Brain microvascular endothelial cell (primary cell): Measurements from ENCODE around the gene EXOC4.
"Not testable (repeated sequence)": the region's sequence is repeated elsewhere in the genome, so short reads cannot be mapped to it uniquely, and the experiment has no call there.

Experiments used
- DNase-seq: peaks from one replicate; pipeline ENCODE4 v3.0.0-alpha.2; 2020
- H3K27ac ChIP-seq: fragments of 250-450 bp; sonication (Bioruptor Pico); 2 replicates; pipeline ENCODE4 v1.5.1; 2020; ENCODE audit warnings: mild to moderate bottlenecking, moderate library complexity
- H3K27me3 ChIP-seq: fragments of 250-450 bp; sonication (Bioruptor Pico); replicated peaks from 2 replicates; pipeline ENCODE4 v1.5.1; 2020; ENCODE audit warnings: mild to moderate bottlenecking
- H3K36me3 ChIP-seq: fragments of 250-450 bp; sonication (Bioruptor Pico); replicated peaks from 2 replicates; pipeline ENCODE4 v1.5.1; 2020; ENCODE audit warnings: mild to moderate bottlenecking
- H3K4me3 ChIP-seq: 2 replicates; pipeline ENCODE4 v1.5.1; 2011; ENCODE audit warnings: low read depth, mild to moderate bottlenecking, control low read depth, low read length, moderate library complexity
- in situ Hi-C: cut with HindIII; loops from 2 replicates; pipeline ENCODE4 v1.10.0; 2017; ENCODE audit warnings: low sequenced_read_pairs, low pct_ligation_motif_present
- TF ChIP-seq, protein P1 (sequence below): IDR thresholded peaks from 2 replicates; pipeline ENCODE4 v1.5.1; 2011; ENCODE audit warnings: low read depth, mild to moderate bottlenecking, moderate library complexity, low read length, control low read depth, inconsistent platforms; ENCODE audit errors: missing control alignments

The EXOC4 gene

DNA sequence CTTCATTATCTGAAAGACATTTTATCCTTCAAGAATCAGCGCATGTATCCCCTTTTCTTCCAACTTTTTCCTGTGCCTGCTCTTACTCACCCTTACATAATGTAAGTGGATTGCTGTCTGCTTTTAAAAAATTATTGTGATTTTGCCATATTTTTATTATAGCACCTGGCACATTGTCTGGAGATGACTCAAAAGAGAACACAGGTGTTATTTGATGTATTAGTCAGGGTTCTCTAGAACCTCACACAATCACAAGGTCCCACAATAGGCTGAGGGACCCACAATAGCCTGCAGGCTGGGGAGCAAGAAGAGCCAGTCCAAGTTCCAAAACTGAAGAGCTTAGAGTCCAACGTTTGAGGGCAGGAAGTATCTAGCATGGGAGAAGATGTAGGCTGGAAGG, 390.0 kb downstream of the EXOC4 start:
- DNase-seq = no peak
- in situ Hi-C loops = no loop called here
- TF ChIP-seq, protein P1, sequence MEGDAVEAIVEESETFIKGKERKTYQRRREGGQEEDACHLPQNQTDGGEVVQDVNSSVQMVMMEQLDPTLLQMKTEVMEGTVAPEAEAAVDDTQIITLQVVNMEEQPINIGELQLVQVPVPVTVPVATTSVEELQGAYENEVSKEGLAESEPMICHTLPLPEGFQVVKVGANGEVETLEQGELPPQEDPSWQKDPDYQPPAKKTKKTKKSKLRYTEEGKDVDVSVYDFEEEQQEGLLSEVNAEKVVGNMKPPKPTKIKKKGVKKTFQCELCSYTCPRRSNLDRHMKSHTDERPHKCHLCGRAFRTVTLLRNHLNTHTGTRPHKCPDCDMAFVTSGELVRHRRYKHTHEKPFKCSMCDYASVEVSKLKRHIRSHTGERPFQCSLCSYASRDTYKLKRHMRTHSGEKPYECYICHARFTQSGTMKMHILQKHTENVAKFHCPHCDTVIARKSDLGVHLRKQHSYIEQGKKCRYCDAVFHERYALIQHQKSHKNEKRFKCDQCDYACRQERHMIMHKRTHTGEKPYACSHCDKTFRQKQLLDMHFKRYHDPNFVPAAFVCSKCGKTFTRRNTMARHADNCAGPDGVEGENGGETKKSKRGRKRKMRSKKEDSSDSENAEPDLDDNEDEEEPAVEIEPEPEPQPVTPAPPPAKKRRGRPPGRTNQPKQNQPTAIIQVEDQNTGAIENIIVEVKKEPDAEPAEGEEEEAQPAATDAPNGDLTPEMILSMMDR = no peak

DNA sequence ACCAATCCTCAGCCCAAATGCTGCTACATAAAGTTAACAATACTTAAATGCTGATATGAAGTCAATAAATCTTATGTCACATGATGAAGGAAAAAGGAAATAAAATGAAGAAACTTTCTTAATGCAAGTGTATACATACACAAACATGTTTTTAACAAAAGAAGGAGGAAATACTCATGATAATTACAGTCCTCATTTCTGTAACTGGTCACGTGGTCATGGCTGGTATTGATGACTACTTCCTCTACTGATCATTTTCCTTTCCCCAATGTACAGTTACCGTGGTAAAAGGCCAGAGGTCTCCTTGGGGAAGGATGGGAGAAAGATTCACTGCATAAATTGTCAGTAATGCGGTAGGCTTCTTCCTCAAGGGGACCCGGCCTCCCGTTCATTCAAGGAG, 390.8 kb downstream of the EXOC4 start:
- in situ Hi-C loops, H3K27me3 ChIP-seq, H3K36me3 ChIP-seq, DNase-seq, H3K4me3 ChIP-seq, H3K27ac ChIP-seq: not testable (repeated sequence)

More for the DNA sequence above, 390.0 kb downstream of the EXOC4 start:
- Histone ChIP-seq H3K27me3 (no peaks in the 10 kb centered on the region), H3K36me3 (no peaks in the 10 kb centered on the region), H3K4me3 (no peak overlapping the region), H3K27ac (no peak overlapping the region)

DNA sequence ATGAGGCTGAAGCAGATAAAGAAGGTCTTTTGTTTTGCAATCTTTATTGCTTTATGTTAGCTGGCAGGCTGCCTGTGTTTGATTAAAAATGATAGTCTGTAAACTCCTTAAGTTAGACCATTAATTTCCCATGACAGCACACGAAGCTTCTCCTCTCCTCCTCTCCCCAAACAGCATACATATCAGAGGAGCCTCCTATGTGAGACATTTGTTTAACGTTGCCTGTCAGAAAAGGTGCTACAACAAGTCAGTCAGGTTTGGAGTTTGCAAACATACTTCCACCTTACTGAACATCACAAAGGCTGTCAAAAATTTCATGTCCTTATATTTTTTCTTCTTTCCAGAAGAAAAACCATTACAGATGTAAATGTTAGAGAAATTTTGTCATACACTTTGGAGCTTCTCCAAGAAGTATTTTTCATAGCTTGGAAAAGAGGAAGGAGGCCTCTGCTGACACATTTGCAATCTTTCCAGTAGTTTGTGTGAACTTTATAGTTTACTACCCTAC, 393.1 kb downstream of the EXOC4 start:
- H3K27me3 ChIP-seq = no peaks in the 10 kb centered on the region
- DNase-seq = no peak
- no peaks in the 10 kb centered on the region for H3K36me3 ChIP-seq
- no peak overlapping the region for H3K4me3 ChIP-seq
- H3K27ac ChIP-seq = no peak overlapping the region
- TF ChIP-seq, protein P1 = no peak
- in situ Hi-C loops = no loop called here

DNA sequence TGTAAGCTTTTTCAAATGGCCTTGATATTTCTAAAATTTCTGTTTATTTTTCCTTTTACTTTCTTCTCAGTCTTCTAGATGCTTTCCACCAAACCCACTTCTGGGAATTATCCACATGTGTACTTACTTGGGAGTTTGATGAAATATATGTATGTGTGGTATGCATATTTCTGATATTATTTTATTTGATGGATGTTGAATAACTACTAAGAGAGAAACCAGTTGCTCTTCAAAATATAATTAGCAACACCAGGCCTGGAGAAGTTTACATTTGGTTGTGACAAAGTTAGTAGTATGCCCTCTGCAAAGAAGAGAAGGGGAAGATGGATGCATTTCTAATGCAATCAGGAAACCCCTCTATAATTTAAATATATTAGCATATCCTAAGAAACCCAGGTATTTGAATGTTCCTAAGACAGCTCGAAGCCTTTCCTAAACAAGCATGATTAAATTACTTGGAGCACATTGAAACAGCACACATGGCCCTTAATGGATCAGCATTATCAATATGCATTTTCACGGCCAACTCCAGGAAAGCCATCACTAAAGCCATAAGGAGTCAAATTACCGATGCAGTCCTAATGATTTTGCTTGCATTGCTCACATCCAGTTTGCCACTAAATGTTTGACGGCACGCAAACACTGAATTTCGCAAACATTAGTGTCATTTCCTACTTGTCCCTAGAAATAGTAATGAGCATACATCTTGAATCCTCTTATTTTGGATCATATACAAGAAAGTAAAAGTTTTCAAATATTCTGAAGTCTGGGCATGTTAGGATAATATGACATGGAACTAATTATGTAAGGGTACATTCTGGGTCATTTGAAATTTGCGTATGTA, 393.8 kb downstream of the EXOC4 start:
- DNase-seq = no peak
- TF ChIP-seq, protein P1 = no peak
- Histone ChIP-seq H3K4me3 (no peak overlapping the region), H3K27me3 (no peaks in the 10 kb centered on the region), H3K27ac (no peak overlapping the region), H3K36me3 (no peaks in the 10 kb centered on the region)
- in situ Hi-C loops = no loop called here

DNA sequence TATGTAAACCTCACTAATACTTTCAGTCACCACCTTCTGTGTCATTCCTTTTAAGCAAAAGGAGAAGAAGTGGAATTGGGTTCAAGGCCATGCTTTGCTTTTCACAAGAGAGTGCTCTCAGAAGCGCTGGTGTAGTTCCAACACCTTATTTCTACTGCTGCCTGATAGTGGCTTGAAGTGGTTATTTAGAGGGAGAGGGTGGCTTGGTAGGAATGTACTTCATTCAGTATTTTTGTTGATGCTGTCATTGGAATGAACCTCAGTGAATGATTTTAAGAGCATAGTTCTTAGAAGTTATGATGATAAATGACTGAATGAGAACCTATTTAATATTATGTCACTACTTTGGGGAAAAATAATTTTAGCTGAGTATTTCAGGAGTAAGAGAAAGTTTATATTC, 396.7 kb downstream of the EXOC4 start:
- no peaks in the 10 kb centered on the region for H3K27me3 ChIP-seq
- in situ Hi-C loops = no loop called here
- H3K36me3 ChIP-seq = no peaks in the 10 kb centered on the region
- no peak overlapping the region for H3K27ac ChIP-seq
- no peak overlapping the region for H3K4me3 ChIP-seq
- DNase-seq = no peak
- TF ChIP-seq, protein P1 = no peak

DNA sequence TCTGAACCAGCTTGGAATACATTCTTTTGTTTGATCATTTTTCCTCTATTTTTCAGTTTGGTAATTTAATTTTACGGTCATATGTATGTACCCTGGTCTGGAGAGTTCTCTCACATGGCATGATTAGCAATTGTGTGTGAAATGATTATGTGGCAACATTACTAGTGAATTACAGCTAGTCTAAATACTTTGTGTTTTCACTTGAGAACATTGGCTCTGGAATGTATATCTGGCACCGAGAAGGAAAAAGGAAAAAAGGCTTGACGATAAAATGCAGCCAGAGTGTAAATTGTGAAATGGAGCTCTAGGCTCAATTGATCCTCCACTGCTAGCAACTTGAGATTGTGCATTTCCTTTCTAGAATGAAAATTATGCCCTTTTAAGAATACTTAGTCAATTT, 397.2 kb downstream of the EXOC4 start:
- H3K36me3 ChIP-seq = no peaks in the 10 kb centered on the region
- no peak for DNase-seq
- H3K27me3 ChIP-seq = no peaks in the 10 kb centered on the region
- no peak overlapping the region for H3K4me3 ChIP-seq
- TF ChIP-seq, protein P1 = no peak
- in situ Hi-C loops = no loop called here
- H3K27ac ChIP-seq = no peak overlapping the region
